ENCODE measurements around the gene SCN4B.

DNA sequence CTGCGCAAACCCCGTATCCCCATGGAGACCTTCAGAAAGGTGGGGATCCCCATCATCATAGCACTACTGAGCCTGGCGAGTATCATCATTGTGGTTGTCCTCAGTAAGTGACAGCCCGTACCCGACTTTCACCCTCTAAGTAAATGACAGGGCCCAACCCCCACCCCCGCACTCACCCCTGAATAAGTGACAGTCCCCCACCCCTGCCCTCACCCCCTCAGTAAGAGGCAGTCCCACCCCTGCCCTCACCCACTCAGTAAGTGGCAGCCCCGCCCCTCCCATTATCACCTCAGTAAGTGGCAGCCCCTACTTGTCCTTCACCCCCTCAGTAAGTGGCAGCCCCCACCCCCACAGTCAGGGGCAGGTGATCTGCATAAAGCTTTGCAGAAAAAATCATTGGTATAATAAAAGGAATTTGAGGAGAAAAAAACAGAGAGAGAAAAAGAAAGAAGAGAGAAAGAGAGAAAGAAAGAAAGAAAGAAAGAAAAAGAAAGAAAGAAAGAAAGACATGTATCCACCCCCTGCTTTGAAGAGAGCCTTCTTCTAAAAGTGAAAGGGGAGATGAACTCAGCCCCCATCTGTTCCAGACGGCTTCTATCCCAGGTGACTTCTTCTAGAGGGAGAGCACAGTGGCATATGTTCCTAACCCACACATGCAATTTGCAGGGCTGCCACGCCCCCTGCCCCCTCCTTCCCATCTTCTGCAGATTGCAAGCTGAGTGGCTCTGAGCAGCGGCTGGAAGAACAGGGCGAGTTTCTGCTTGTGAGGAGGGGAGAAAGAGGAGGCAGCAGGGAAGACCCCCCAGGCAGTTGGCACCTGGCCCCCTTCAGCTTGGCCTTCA, 53.4 kb downstream of the SCN4B start:
- TF ChIP-seq EP300 (IDR thresholded peaks at IDR 0.05) (no peak), POLR2AphosphoS5 (IDR thresholded peaks at IDR 0.05) (no peak)
- TF ChIP-seq, protein P1, sequence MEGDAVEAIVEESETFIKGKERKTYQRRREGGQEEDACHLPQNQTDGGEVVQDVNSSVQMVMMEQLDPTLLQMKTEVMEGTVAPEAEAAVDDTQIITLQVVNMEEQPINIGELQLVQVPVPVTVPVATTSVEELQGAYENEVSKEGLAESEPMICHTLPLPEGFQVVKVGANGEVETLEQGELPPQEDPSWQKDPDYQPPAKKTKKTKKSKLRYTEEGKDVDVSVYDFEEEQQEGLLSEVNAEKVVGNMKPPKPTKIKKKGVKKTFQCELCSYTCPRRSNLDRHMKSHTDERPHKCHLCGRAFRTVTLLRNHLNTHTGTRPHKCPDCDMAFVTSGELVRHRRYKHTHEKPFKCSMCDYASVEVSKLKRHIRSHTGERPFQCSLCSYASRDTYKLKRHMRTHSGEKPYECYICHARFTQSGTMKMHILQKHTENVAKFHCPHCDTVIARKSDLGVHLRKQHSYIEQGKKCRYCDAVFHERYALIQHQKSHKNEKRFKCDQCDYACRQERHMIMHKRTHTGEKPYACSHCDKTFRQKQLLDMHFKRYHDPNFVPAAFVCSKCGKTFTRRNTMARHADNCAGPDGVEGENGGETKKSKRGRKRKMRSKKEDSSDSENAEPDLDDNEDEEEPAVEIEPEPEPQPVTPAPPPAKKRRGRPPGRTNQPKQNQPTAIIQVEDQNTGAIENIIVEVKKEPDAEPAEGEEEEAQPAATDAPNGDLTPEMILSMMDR (IDR thresholded peaks at IDR 0.05), result no peak

Data from gastroesophageal sphincter (tissue), 3 donors.